KG1 (cell line): ENCODE measurements around the gene CD163.
"Not testable (repeated sequence)": the region's sequence is repeated elsewhere in the genome, so short reads cannot be mapped to it uniquely, and the experiment has no call there.

Experiments
- DNase-seq: peaks from one replicate; lab custom pipeline; 2025; lab: John Stamatoyannopoulos, UW

The CD163 gene

DNA sequence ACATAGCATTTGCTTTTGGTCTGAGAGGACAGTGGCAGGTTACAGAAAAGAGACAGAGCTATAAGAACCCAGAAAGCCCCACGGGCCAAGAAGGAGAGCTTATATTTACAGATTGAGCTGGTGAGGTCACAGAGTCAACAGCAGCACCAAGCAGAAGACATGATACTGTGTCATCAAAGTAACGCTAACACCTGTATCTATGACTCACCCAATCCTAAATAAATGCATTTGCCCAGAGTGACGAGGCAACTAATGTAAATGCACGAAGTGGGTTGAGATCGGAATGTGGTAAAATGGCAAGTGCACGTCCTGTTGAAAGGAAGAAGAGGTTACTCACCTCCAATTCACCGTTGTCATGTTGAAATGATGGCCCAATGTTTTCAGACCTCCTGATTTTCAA is 52.9 kb downstream of the CD163 start:
- DNase-seq: no peak

DNA sequence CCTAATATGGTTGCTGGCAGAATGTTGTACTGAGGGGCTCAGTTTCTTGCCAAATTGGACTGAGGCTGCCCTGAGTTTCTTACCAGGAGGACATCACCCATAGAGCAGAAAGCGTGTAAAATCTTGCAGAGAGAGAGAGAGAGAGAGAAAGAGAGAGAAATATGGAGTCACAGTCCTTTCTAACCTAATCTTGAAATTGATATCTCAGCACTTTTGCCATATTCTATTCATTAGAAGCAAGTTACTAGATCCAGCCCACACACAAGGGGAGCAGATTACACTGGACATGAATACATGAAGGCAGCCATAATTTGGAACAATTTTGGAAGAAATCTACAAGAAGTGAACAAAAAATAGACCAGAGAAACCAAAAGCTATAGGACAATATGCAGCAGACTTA is 55.5 kb downstream of the CD163 start:
- no peak for DNase-seq

GRCh38 chr12:7444537-7444936 is 59.0 kb downstream of the CD163 start:
- no peak for DNase-seq

DNA sequence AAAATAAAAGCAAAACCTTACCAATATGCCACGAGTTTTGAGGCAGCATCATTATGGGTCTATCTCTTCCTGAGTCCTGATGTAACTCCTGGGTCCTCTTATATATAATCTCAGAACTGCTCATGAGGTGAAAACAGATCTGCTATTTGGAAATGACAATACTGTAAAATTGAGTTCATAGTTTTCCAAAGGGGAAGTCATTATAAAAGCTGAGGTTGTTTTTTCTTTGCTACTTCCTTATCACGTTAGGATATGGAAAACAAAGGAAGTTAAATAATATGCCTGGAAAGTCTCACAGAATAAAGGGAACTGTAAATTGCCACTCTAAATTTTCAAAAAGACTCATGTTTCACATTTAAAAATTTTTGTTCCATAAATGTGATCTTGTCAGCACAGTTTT is 59.5 kb downstream of the CD163 start, which contains the start of gene CD163L1:
TSS of gene CD163L1 (minus strand) at position 78 of the 400 bp plus-strand sequence. CDS start at position 52, 26 bp downstream.
- DNase-seq: no peak

GRCh38 chr12:7441216-7441615 is 62.4 kb downstream of the CD163 start:
- DNase-seq: no peak

- DNase-seq: no peak
These were observed 63.7 kb downstream of the CD163 start for GRCh38 chr12:7439579-7440505.

DNA sequence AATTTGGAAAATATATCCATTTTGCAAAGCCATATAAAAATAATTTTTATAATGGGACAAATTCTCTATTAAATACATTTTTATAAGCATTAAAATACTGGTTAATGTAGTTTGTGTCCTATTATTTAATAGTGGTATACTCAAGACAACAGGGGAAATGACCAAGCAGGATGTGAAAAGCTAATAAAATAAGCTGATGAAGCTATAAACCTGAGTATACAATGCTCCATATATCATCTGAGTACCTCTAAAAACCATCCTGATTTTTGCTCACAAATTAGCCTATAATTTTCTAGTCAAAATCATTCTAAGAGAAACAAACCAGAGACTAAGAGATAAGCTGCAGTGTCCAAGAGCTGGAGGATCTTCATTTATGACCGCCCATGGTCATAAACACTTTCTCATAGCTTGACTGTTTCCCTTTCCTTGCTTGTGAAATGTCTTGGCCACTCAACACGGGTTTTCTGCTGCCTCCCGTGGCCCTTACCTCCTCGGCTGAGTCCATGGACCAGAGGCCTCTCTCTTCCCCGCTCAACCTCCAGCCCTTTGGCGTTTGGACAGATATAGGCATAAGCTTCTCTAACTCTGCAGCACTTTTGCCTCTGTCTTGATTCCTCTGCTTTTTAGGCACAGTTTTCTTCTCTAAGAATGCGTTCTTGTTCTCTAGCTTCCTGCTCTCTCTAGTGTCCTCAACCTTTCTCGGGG is 65.1 kb downstream of the CD163 start:
- not testable (repeated sequence) for DNase-seq

DNA sequence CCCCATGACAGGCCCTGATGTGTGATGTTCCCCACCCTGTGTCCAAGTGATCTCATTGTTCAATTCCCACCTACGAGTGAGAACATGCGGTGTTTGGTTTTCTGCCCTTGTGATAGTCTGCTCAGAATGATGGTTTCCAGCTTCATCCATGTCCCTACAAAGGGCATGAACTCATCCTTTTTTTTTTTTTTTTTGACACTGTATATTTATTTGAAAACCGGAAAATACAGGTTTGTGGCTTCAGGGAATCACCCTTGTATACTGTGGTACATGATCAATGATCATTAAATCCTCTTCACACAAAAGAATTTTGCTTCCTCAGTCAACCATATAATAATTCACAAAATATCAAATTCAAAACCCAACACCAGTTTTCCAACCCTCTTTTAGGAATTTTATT is 66.1 kb downstream of the CD163 start:
- not testable (repeated sequence) for DNase-seq

DNA sequence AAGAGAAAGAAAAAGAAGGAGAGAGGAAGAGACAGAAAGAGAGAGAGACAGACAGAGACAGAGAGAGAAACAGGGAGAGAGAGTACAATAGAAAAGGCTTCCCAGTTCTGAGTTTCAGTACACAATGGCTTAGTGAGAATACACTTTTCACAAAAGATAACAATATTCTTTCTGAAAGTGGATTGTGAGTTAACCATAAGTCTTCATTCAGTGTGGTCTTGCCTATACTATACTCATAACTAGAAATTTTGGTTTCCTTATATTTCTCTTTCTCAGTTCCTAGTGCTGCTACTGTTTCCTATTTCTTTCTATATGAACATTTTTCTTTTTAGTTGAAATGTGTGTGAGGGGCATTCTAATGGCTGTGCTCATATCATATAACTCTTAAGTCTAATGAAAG is 68.9 kb downstream of the CD163 start:
- DNase-seq: no peak

DNA sequence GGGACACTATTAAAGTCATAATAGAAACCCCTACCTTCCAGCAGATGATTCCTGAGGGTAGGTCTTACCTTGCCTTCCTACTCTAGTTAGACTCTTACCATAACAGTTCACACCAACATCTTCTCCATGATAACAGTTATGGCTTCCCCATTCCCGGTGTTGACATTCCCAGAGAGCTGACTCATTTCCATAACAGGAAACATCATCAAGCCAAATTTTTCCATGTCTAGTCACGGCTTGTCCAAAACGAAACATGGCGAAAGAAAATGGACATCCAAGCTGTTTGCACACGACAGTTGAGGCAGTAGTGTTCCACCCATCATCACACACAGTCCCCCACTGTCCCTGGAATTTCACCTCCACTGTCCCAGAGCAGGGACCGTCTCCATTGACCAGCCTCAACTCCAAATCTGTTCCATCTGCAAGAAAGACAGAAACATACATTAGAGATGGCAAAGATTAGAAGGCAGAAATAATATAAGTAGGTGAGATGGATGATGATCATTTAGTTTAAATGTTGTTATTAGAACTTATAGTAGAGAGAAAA is 70.2 kb downstream of the CD163 start:
- no peak for DNase-seq

GRCh38 chr12:7431993-7432685 is 71.4 kb downstream of the CD163 start:
- DNase-seq: no peak
